ENCODE results near the gene PIAS1.

Gene PIAS1

DNA sequence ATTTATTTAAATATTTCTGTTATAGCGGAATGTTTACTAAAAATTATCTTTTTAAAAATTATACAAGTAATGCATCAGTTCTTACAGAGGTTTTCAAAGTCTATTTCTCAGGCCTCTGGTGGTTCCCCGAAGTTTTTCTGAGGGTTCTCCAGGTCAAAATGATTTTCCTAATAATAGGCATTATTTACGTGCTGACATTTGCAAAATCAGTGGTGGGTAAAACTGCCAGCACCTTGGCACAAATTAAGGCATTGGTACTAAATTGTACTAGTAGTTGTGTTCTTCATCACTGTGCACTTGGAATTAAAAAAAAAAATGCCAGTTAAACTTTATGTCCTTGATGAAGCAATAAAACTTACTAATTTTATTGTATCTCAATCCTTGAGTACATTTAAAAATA lies 9.5 kb downstream of the PIAS1 start:
- FAIRE-seq: no peak

DNA sequence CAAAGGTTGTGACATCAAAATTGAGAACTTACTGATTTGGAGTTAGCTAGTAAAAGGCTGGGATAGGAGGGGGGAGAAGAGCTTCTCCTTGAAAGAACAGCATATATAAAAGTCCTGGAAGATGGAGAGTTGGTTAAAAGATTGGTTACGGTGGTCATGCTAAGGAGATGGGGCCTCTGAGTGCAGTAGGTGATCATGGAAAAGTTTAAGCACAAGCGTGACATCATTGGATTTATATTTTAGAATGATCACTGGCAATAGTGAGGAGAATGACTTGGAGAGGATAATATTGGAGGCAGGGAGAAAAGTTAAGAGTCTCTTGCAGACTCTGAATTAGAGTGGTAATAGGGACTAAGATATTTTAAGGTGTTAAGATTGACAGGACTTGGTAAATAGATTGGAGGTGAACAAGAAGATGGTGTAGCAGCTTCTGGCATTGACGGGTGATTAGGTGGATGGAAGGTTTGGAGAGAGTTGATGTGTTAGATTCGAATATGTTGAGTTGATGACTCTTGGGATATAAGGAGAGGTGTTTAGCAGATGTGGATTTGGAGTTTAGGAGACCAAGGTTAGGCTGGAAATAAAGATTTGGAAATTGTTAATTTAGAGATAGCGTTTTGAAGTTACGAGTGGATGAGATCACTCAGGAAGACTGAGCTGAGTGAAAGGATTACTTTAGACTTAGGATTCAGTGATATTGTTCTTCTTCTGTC lies 19.6 kb downstream of the PIAS1 start:
- FAIRE-seq: no peak

DNA sequence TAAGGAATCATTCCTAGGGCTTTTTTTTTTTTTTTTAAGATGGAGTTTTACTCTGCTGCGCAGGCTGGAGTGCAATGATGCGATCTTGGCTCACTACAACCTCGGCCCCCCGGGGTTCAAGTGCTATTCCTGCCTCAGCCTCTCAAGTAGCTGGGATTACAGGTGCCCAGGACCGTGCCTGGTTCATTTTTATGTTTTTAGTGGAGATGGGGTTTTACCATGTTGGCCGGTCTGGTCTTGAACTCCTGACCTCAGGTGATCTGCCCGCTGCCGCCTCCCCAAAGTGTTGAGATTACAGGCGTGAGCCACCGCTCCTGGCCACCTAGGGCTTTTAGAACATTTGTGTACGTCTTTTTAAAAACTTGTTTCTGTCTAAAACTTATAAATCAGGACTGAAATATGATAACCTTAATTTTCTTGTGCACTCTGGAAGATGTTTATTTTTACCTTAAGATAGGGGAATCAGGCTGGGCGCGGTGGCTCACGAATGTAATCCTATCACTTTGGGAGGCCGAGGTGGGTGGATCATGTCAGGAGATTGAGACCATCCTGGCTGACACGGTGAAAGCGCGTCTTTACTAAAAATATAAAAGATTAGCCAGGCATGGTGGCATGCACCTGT lies 21.8 kb downstream of the PIAS1 start:
- no peak for FAIRE-seq

DNA sequence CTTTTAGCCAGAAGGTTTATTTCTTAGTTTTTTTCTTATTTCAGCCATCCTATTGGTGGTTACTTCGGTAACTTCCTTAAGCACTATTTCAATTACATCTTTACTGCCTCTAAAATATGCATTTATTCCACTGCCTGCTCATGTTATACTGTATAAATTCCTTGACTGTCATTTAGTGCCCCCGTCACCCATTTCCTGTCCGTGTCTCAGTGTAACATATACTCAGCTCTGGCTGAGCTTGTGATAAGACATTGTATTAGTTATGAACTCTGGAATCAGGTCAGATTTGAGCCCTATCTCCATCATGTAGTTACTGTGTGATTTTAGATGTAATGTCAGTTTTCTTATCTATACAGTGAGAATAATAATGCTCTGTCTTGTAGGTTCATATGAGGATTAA lies 24.2 kb downstream of the PIAS1 start:
- no peak for FAIRE-seq

DNA sequence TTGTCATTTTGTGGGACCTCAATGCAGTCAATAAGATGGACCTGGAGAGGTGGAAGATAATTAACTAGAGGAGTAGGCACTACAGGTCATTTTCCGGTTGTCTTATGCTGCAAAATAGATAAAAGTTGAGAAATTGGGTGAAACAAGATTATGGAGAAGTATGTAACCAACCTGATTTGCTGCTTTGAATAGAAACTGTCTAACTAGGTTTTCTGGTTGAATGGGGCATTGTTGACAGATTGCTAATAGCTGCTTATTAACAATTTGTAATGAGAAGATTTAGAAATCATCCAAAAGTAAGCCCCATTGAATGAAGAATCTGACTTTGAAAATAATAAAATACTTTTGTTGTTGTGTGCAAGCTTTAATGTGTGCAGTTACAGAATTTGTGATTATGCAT lies 26.2 kb downstream of the PIAS1 start:
- no peak for FAIRE-seq

DNA sequence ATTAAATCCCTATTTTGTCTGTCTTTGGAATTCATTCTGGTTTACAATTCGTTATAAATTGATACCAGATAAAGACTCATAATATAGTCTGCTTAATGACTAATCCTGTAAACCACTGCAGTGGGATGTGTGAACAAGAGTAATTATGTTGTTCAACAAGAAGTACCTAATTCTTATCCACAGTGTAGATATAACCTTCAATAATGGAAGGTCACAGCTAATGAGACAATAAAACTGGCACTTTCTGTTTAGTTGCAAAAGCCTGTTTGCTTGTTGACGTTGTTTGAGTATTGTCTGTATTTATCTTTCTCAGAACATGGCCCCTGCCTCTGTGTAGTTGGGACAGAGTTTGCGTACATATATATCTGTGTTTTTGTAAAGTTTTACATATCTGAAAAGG lies 26.7 kb downstream of the PIAS1 start:
- no peak for FAIRE-seq

DNA sequence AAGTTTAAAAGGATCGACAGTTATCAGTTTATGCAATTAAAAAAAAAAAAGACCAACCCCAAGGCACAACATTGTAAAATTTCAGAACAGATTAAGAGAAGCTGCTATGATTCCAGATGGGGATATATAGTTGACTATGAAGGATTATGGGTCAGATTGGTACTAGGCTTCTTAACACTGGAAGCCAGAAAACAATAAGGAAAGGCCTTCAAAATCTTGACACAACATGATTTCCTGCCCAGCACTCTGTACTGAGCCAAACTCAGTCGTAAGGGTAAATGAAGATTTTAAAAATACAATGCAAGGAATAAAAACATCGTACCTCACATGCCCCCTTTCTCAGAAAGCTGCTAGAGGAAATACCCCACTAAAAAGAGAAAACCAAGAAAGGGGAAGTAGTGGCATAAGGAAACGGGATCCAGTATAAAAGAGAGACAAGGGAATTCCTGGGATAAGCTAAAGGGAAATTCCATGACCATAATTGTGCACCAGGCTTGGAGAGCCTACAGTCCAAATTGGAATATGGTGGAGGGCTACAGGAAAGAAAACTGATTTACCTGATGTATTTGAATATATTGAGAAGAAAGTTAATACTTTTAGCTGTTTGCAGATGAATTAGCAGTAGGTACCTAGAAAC lies 27.9 kb downstream of the PIAS1 start:
- no peak for FAIRE-seq

DNA sequence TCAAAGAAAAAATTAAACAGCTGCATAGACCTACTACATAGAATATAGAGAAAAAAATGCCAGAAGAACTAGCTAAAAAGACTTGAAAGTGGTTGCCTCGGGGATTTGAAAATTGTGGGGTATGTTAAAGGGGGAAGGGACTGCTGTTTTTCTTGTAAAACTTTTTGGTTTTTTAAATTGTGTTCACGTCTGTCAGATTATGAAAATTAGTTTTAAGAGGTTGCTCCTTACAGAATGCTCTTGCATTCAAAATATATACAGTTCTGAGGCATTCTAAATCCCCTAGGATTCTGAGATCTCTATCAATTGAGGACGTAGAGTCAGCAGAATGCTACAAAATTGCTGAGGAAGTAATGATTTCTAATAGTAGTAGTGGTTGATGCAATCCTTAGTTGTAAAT lies 28.6 kb downstream of the PIAS1 start:
- no peak for FAIRE-seq

DNA sequence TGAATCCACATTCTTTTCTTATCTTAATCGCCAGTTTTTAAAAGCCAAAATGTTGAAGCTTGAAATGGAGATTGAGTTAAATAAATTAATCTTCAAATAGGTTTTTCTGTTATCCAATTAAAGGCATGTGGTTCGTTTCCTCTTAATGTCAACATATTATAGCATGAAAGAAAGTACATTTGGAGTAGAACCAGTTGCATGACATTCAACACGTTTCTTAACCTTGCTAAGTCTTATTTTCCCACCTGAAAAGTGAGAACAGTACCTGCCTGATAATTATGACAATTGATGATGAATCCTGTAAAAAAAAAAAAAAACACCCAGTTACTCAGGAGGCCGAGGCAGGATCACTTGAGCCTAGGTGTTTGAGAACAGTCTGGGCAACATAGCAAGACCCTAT lies 29.3 kb downstream of the PIAS1 start:
- no peak for FAIRE-seq

DNA sequence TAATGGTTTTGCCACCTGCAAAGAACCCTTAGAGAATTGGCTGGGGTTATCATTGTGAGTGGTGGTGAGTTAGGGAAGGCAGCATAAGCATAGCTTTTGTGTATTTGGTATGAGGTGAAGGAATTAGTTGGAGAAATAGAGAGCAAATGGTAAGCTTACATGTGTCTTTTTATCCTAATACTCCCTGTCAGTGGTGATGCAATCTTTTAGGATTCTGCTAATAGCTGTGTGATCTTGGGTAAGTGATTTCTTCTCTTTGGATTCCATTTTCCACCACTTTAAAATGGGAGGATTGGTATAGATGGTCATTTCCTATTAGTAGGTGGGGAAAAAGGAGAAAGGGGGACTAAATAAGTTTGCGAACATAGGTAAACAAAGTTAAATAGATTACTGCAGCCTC lies 30.9 kb downstream of the PIAS1 start:
- no peak for FAIRE-seq

DNA sequence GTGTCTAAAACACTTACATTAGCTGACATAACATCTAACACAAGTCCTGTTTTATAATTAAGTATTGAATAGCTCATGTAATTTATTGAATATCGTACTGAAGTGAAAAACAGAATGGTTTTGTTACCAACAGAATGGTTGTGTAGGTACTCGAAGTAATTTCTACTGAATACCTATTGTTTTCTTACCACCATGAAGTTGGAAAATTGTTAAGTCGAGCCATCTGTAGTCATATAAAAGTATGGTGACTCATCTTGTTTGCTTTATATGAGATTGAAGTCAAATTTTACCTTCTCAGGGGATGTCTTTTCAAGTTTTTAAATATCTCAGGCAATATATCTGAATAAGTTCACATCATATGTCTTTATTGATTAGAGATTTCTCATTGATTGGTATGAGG lies 37.6 kb downstream of the PIAS1 start:
- no peak for FAIRE-seq

DNA sequence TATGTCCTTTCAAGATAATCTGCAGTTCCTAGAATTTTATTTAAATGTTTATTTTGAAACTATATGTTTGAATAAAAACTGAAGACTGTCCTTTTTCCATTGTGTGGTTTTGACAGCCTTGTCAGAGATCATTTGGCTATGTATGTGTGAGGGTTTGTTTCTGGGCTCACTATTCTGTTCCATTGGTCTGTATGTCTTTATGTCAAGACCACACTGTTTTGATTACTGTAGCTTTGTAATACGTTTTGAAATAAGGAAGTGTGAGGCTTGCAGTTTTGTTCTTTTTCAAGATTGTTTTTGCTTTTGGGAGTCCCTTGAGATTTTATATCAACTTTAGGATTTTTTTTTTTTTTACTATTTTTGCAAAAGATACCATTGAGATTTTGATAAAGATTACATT lies 42.0 kb downstream of the PIAS1 start:
- FAIRE-seq: no peak

DNA sequence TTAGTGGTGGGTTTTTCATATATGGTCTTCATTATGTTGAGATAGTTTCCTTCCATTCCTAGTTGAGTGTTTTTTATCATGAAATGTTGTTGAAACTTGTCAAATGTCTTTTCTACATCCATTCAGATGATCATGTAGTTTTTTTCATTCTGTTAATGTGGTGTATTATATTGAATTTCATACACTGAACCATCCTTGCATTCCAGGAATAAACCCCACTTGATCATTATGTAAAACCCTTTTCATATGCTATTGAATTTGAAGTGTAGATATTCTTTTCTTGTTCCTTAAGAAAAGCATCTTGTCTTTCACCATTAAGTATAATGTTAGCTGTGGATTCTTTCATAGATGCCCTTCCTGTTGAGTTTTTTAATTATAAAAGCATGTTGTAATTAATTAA lies 42.9 kb downstream of the PIAS1 start:
- no peak for FAIRE-seq

DNA sequence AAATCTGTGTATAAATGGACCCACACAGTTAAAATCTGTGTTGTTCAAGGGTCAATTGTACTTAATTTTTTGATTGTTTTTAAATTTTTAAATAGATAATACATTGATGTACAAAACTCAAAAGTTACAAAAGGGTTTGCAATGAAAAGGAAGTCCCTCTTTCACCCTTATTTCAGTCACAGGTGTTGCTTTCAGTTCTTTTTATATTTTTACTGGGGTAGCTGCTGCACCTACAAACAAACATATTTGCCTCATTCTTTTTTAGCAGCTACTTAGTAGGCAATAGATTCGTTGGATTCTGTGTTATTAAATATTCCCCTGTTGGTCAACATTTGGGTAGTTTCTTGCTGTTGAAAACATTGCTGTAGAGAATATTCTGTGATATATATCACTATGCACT lies 44.4 kb downstream of the PIAS1 start:
- FAIRE-seq: no peak

DNA sequence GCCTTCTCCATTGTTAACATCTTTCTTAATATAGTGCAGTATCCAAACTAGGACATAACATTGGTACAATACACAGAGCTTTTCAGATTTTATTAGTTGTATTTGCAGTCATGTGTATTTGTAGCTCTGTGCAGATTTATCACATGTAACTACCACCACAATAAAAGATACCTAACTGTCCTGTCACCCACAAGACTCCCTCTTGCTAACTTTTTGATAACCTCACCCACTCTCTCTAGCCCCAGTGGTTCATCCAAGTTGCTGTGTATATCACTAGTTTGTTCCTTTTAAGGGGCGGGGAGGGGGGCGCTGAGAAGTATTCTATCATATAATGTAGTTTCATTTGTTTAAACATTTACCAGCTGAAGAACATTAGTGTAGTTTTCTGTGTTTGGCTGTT lies 46.1 kb downstream of the PIAS1 start:
- FAIRE-seq: no peak

DNA sequence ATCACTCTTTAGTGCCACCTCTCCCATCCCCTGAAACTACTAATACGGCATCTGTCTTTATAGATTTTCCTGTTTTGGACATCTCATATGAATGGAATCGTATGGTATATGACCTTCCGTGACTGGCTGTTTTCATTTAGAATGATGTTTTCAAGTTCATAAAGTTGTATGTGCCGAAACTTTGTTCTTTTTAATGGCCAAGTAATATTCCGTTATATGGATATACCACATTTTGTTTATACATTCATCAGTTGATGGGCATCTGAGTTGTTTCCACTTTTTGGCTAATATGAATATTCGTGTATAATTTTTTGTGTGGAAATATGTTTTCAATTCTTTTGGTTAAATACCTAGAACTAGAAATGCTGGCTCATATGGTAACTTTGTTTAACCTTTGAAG lies 49.5 kb downstream of the PIAS1 start:
- no peak for FAIRE-seq

DNA sequence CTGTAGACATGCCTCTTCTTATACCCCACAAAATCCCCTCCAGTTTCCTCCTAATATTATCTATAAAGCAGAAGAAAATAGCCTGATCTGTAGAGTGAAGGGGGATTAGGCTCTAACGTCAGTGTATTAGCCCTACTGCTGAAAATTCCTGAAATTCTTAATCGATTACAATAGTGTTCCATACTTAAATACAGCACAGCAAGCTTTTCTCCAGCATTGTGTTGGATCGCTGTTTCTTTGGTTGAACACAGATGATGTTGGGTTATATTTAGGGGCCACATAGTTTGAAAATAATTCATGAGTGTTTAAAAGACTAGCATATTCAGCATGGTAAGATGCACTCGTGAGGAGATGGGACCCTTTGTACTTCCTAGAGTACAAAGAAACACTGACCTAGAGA lies 52.5 kb downstream of the PIAS1 start:
- FAIRE-seq: no peak

DNA sequence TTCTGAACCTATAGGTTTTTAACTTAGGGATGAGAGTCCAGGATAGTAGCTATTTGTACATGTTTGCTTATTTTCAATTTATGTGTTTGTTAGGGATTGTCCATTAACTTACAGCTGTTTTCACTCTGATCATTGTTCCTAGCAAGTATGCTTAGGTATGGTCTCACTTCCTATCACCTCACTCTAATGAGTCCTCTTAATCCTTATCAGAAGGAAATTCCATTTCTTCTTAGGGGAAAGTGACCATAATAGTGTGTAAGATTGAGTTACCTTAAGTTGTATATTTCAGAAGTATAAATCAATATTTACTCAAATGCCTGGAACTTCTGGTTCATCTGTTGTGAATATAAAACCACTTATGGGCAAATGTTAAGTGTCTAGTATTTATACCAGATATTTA lies 53.0 kb downstream of the PIAS1 start:
- FAIRE-seq: no peak

DNA sequence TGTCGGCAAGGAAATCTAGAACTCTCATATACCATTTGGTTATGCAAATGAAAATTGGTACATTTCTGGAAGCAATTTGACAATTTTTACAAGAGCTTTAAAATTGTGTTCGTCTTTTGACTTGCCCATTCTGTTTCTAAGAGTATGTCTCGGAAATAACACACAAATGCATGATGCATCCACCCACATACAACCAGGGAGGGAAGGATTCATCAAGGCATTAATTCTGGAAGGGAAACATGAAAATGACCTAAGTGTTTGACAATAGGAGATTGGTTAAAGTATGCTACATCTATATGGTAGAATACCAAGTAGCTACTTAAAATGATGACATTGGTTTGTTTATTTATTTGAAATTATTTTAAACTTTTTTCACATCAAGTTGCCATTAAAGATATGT lies 58.6 kb downstream of the PIAS1 start:
- FAIRE-seq: no peak

DNA sequence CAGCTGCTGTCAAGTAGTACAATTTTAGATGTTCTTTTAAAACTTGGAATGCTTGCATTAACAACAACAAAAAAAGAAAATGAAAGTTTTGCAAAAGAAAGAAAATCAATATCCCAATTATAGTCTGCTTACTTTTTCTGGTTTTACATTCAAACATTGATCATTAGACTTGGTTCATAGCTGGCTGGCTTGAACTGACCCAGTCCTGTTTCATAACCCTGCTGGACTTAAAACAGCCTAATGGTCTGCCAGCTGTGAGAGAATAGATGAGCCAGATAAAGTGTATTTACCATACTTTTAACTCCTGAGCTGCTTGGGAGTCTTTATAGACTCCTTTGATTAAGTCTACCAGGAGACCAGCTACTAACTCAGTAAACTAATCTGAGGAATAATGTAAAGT lies 59.2 kb downstream of the PIAS1 start:
- no peak for FAIRE-seq

DNA sequence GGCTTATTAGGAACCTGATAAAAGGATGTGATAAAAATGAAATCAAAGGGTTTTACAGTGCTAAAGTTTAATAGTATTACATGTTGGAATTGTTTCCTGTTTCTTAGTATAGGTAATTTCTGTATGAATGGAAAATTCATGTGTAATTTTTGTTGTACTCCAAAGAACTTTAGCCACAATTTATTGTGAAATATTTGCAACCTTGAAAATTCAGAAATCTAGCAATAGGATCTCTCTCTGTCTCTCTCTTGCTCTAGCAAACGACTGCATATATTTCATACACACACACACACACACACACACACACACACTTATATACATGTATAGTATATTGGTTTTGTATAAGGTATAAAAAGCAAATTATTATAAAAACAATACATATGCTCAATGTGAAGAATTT lies 59.6 kb downstream of the PIAS1 start:
- no peak for FAIRE-seq

DNA sequence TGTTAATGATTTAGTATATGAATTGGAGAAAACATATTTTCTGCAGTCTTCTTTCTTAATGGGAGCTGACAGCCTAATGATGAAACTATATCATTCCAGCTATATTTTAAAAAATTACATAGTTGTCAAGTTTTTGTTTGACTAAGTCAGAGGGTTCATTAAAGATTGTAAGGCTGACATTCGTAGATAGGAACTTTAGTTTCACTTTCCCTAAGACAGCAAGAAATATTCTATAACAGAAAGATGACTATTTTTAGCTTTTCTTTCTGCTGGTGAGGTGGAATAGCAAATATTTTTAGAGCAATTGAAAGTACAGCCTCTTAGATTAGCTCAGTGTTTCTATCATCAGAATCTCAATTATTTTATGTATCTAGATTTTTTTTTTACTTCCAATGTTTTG lies 60.2 kb downstream of the PIAS1 start:
- FAIRE-seq: no peak

DNA sequence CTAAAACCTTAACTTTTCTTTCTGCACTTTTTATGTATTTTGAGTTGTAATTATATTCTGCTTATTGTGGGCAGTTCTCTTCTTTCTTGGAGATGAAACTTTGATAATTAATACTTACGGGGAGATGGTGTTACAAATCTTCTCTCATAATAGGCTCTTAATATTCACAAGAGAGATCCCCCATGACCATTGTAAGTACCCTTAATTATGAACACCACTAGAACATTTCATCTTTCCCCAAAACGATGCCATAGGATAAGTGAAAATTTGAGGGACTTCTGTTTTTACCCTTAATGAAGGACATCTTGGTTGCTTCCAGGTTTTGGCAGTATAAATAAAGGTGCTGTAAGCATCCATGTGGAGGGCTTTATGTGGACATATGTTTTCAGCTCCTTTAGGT lies 60.7 kb downstream of the PIAS1 start:
- no peak for FAIRE-seq

DNA sequence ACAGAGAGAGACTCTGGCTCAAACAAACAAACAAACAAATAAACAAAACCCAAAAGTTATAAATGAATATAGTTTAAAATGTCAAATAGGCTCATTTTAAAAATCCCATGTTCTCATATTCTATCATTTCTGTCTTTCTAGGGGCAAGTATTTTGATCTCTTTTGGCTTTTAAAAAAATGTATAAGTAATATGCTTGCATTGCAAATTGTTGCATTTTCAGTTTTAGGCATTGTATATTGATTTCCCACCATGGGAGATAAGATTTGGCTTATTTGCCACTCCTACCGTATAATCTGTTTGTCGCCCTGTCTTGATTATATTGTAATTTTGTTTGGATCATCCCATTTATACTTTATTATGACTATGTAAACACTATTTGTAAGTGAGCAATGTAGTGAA lies 70.6 kb downstream of the PIAS1 start:
- FAIRE-seq: no peak

DNA sequence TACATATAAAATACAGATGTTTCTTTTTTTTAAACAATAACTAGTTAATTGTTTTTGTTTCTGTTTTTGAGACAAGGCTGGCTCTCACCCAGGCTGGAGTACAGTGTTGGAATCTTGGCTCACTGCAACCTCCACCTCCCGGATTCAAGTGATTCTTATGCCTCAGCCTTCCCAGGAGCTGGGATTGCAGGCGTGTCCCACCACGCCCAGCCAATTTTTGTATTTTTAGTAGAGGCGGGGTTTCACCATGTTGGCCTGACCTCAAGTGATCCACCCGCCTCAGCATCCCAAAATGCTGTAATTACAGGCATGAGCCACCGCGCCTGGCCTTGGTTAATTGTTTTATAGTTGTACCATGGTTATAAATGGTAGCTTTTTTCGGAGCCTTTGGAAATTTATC lies 72.3 kb downstream of the PIAS1 start:
- no peak for FAIRE-seq

All from colon (tissue), 2 donors.